Measurements from ENCODE around the gene ZSCAN21.

ZSCAN21 gene

GRCh38 chr7:100064162-100064561, 14.6 kb downstream of the ZSCAN21 start:
- peaks cover 63% of the 10 kb centered on the region for H3K36me3 ChIP-seq
- DNase-seq: no peak
- no peak overlapping the region for H3K4me3 ChIP-seq (ENCODE audit: low read depth, low read length)
- TF ChIP-seq CTCF (IDR thresholded peaks at IDR 0.05; ENCODE audit: low read depth, low read length): no peak
- no peaks in the 10 kb centered on the region for H3K27me3 ChIP-seq (ENCODE audit: insufficient read depth, low read depth, severe bottlenecking)
- H3K9me3 ChIP-seq (ENCODE audit: severe bottlenecking): no peaks in the 10 kb centered on the region
- H3K27ac ChIP-seq: peak overlapping the region; percentile 29; the same call in 1 of the 2 replicates

GRCh38 chr7:100065452-100066186, 16.0 kb downstream of the ZSCAN21 start:
- H3K36me3 ChIP-seq: peaks cover 67% of the 10 kb centered on the region
- DNase-seq: no peak
- H3K9me3 ChIP-seq (ENCODE audit: severe bottlenecking): peaks cover 5% of the 10 kb centered on the region
- H3K27ac ChIP-seq: no peak overlapping the region
- TF ChIP-seq CTCF (IDR thresholded peaks at IDR 0.05; ENCODE audit: low read depth, low read length): no peak
- no peaks in the 10 kb centered on the region for H3K27me3 ChIP-seq (ENCODE audit: insufficient read depth, low read depth, severe bottlenecking)
- no peak overlapping the region for H3K4me3 ChIP-seq (ENCODE audit: low read depth, low read length)

GRCh38 chr7:100066953-100067352, 17.4 kb downstream of the ZSCAN21 start:
- H3K4me3 ChIP-seq (ENCODE audit: low read depth, low read length): no peak overlapping the region
- no peak overlapping the region for H3K27ac ChIP-seq
- TF ChIP-seq CTCF (IDR thresholded peaks at IDR 0.05; ENCODE audit: low read depth, low read length): no peak
- DNase-seq: no peak
- H3K27me3 ChIP-seq (ENCODE audit: insufficient read depth, low read depth, severe bottlenecking): no peaks in the 10 kb centered on the region
- H3K9me3 ChIP-seq (ENCODE audit: severe bottlenecking): peaks cover 18% of the 10 kb centered on the region
- peaks cover 70% of the 10 kb centered on the region for H3K36me3 ChIP-seq

- no peak overlapping the region for H3K27ac ChIP-seq
- DNase-seq: no peak
- H3K4me3 ChIP-seq (ENCODE audit: low read depth, low read length): no peak overlapping the region
- peaks cover 89% of the 10 kb centered on the region for H3K36me3 ChIP-seq
- no peaks in the 10 kb centered on the region for H3K27me3 ChIP-seq (ENCODE audit: insufficient read depth, low read depth, severe bottlenecking)
- TF ChIP-seq CTCF (IDR thresholded peaks at IDR 0.05; ENCODE audit: low read depth, low read length): no peak
- H3K9me3 ChIP-seq (ENCODE audit: severe bottlenecking): peaks cover 33% of the 10 kb centered on the region
These were observed 20.4 kb downstream of the ZSCAN21 start for GRCh38 chr7:100069991-100070390.

GRCh38 chr7:100071018-100071723, 21.6 kb downstream of the ZSCAN21 start:
- peaks cover 33% of the 10 kb centered on the region for H3K9me3 ChIP-seq (ENCODE audit: severe bottlenecking)
- TF ChIP-seq CTCF (IDR thresholded peaks at IDR 0.05; ENCODE audit: low read depth, low read length): no peak
- no peak overlapping the region for H3K4me3 ChIP-seq (ENCODE audit: low read depth, low read length)
- peaks cover 90% of the 10 kb centered on the region for H3K36me3 ChIP-seq
- no peak overlapping the region for H3K27ac ChIP-seq
- DNase-seq: no peak
- no peaks in the 10 kb centered on the region for H3K27me3 ChIP-seq (ENCODE audit: insufficient read depth, low read depth, severe bottlenecking)
